Left colon (tissue), 2 donors: ENCODE data around the gene TMEM244. TPM values are rescaled to one million over a fixed set of nuclear protein-coding genes. Genes with fewer than 3 reads are reported as not detected.

Experiments used
- total RNA-seq, 2 donors: library from RNA; stranded (reverse); fragmentation: NEBNext Ultra II Directional; extraction: Animal tissue kit (Norgen Biotek cat#: 25700); gene quantifications; one replicate each; pipeline ENCODE4 v1.2.1, GENCODE V29; 2021
- donor health status: DM: no; HTN: no; CAD: no.
- donor health status: DM: yes; HTN: yes; CAD: no.

Gene TMEM244
- total RNA-seq, 2 donors from 2014 or later, result not detected

Other genes starting within 250 kb of the TMEM244 start
- 10 to 100 TPM; 19.9 to 26.9 TPM for gene ARHGAP18, start 151.1 kb downstream of the TMEM244 start, total RNA-seq
- 10 to 100 TPM in 1 of 2 donors, 1 to 10 TPM in 1; 8.4 to 14.9 TPM for gene L3MBTL3, start 157.3 kb upstream of the TMEM244 start, total RNA-seq